Activated naive CD8-positive, alpha-beta T cell treated with anti-CD3 and anti-CD28 coated beads, Interleukin-2, amount 10 ng/mL, durations not matched to agents 7 days and 5 days (primary cell): ENCODE measurements around the gene CLCN6. TPM values are rescaled to one million over a fixed set of nuclear protein-coding genes. Genes with fewer than 3 reads are reported as not detected.

Source experiments
- total RNA-seq, 2 experiments: library from RNA; stranded (reverse); gene quantifications; one replicate each; pipeline ENCODE4 v1.2.3, GENCODE V29; 2021

The CLCN6 gene
- total RNA-seq, 2 experiments from 2014 or later = 21.9 to 25.5 TPM

Other genes starting within 250 kb of the CLCN6 start
- 1 to 10 TPM; 4.8 to 6.2 TPM for gene FBXO2, start 151.8 kb upstream of the CLCN6 start, total RNA-seq
- 10 to 100 TPM; 54.9 to 59.2 TPM for gene FBXO44, start 151.3 kb upstream of the CLCN6 start, total RNA-seq
- gene FBXO6, start 142.0 kb upstream of the CLCN6 start, total RNA-seq = 10 to 100 TPM; 27.5 to 28.0 TPM
- gene MAD2L2, start 125.0 kb upstream of the CLCN6 start, total RNA-seq = 100 to 1,000 TPM in 1 of 2 experiments, 10 to 100 TPM in 1; 95.4 to 103 TPM
- 1 to 10 TPM; 3.5 to 4.1 TPM for gene DRAXIN, start 114.5 kb upstream of the CLCN6 start, total RNA-seq
- 10 to 100 TPM; 53.8 to 56.4 TPM for gene AGTRAP, start 70.1 kb upstream of the CLCN6 start, total RNA-seq
- gene C1orf167, start 44.0 kb upstream of the CLCN6 start, total RNA-seq = not detected
- gene MTHFR, start 227 bp upstream of the CLCN6 start, total RNA-seq = 10 to 100 TPM; 47.0 to 47.1 TPM
- gene NPPA, start 41.6 kb downstream of the CLCN6 start, total RNA-seq = not detected
- gene NPPB, start 52.8 kb downstream of the CLCN6 start, total RNA-seq = not detected
- 10 to 100 TPM; 36.1 to 38.3 TPM for gene KIAA2013, start 120.2 kb downstream of the CLCN6 start, total RNA-seq
- gene PLOD1, start 128.5 kb downstream of the CLCN6 start, total RNA-seq = 10 to 100 TPM; 16.8 to 21.0 TPM
- gene MFN2, start 174.3 kb downstream of the CLCN6 start, total RNA-seq = 10 to 100 TPM; 51.4 TPM
- gene MIIP, start 213.3 kb downstream of the CLCN6 start, total RNA-seq = 10 to 100 TPM; 34.3 to 36.2 TPM